Activated naive CD4-positive, alpha-beta T cell treated with anti-CD3 and anti-CD28 coated beads, Interleukin-2, amount 50 U/mL, for 72 hours (primary cell): Measurements from ENCODE around the gene AGAP1. TPM values are rescaled to one million over a fixed set of nuclear protein-coding genes. Genes with fewer than 3 reads are reported as not detected.
A peak's percentile ranks its signal among the peaks of the same experiment; 100 is the strongest.

Experiments used
- ATAC-seq, 2 donors: fragments of 150-1000 bp; cut with Tn5 transposase; 2 replicates each; pipeline ENCODE4 v1.10.0; 2021; ENCODE audit warnings: mild to moderate bottlenecking in 2 of 2, moderate library complexity in 2 of 2
- DNase-seq, 2 donors: peaks; one replicate each; pipeline ENCODE4 v3.0.0; 2021 to 2022; ENCODE audit warnings: low spot score in 2 of 2
- H3K27ac Mint-ChIP-seq, 2 donors: one replicate each; pipeline ENCODE4 v1.8.0; 2022; ENCODE audit warnings: mild to moderate bottlenecking in 2 of 2, mixed read lengths in 2 of 2
- H3K36me3 Mint-ChIP-seq, 2 donors: one replicate each; pipeline ENCODE4 v1.8.0; 2022; ENCODE audit warnings: mixed read lengths in 2 of 2
- H3K9me3 Mint-ChIP-seq, 2 donors: one replicate each; pipeline ENCODE4 v1.8.0; 2022; ENCODE audit warnings: mixed read lengths in 2 of 2
- total RNA-seq, 2 donors: library from RNA; stranded (reverse); gene quantifications; one replicate each; pipeline ENCODE4 v1.2.3, GENCODE V29; 2022

The AGAP1 gene
- total RNA-seq, 2 donors from 2014 or later: 0.48 to 7.2 TPM

- H3K36me3 Mint-ChIP-seq: no peaks in the 10 kb centered on the region
- ATAC-seq: no peak
- DNase-seq: no peak
- H3K9me3 Mint-ChIP-seq: no peaks in the 10 kb centered on the region
- H3K27ac Mint-ChIP-seq: no peak overlapping the region
These were observed 83.8 kb downstream of the AGAP1 start for GRCh38 chr2:235577404-235578330.

- no peak for ATAC-seq
- no peaks in the 10 kb centered on the region for H3K36me3 Mint-ChIP-seq
- H3K9me3 Mint-ChIP-seq: no peaks in the 10 kb centered on the region
- H3K27ac Mint-ChIP-seq: no peak overlapping the region
- DNase-seq: no peak
These were observed 85.3 kb downstream of the AGAP1 start for GRCh38 chr2:235579128-235579527.

GRCh38 chr2:235580426-235581157 is 86.7 kb downstream of the AGAP1 start:
- no peak overlapping the region for H3K27ac Mint-ChIP-seq
- H3K36me3 Mint-ChIP-seq: no peaks in the 10 kb centered on the region
- no peak for ATAC-seq
- no peak for DNase-seq
- H3K9me3 Mint-ChIP-seq: no peaks in the 10 kb centered on the region

GRCh38 chr2:235582081-235582686 is 88.3 kb downstream of the AGAP1 start:
- Mint-ChIP-seq H3K36me3 (no peaks in the 10 kb centered on the region), H3K27ac (peak overlapping the region in 1 of 2 donors; percentile 72), H3K9me3 (no peaks in the 10 kb centered on the region)
- ATAC-seq: no peak
- no peak for DNase-seq

- ATAC-seq (no peak), DNase-seq (no peak)
- H3K27ac Mint-ChIP-seq: peak overlapping the region in 1 of 2 donors; percentile 72
- H3K9me3 Mint-ChIP-seq: no peaks in the 10 kb centered on the region
- H3K36me3 Mint-ChIP-seq: no peaks in the 10 kb centered on the region
These were observed 88.9 kb downstream of the AGAP1 start for GRCh38 chr2:235582729-235583128.

- ATAC-seq: no peak
- no peak for DNase-seq
- no peak overlapping the region for H3K27ac Mint-ChIP-seq
- H3K9me3 Mint-ChIP-seq: no peaks in the 10 kb centered on the region
- H3K36me3 Mint-ChIP-seq: no peaks in the 10 kb centered on the region
These were observed 89.3 kb downstream of the AGAP1 start for GRCh38 chr2:235583144-235583543.

GRCh38 chr2:235583925-235584637 is 90.2 kb downstream of the AGAP1 start:
- no peaks in the 10 kb centered on the region for H3K36me3 Mint-ChIP-seq
- H3K27ac Mint-ChIP-seq: no peak overlapping the region
- H3K9me3 Mint-ChIP-seq: no peaks in the 10 kb centered on the region
- ATAC-seq (no peak), DNase-seq (no peak)

- H3K27ac Mint-ChIP-seq: no peak overlapping the region
- no peaks in the 10 kb centered on the region for H3K36me3 Mint-ChIP-seq
- DNase-seq (no peak), ATAC-seq (no peak)
- H3K9me3 Mint-ChIP-seq: no peaks in the 10 kb centered on the region
These were observed 90.8 kb downstream of the AGAP1 start for GRCh38 chr2:235584638-235585007.

GRCh38 chr2:235587202-235587601 is 93.4 kb downstream of the AGAP1 start:
- DNase-seq: no peak
- Mint-ChIP-seq H3K36me3 (no peaks in the 10 kb centered on the region), H3K9me3 (no peaks in the 10 kb centered on the region), H3K27ac (no peak overlapping the region)
- no peak for ATAC-seq

- Mint-ChIP-seq H3K9me3 (no peaks in the 10 kb centered on the region), H3K36me3 (no peaks in the 10 kb centered on the region), H3K27ac (no peak overlapping the region)
- ATAC-seq (no peak), DNase-seq (no peak)
These were observed 94.9 kb downstream of the AGAP1 start for GRCh38 chr2:235588750-235589149.

GRCh38 chr2:235591231-235591730 is 97.4 kb downstream of the AGAP1 start:
- DNase-seq: no peak

GRCh38 chr2:235591921-235592320 is 98.1 kb downstream of the AGAP1 start:
- no peak overlapping the region for H3K27ac Mint-ChIP-seq
- DNase-seq (no peak), ATAC-seq (no peak)
- no peaks in the 10 kb centered on the region for H3K9me3 Mint-ChIP-seq
- no peaks in the 10 kb centered on the region for H3K36me3 Mint-ChIP-seq

More at GRCh38 chr2:235591231-235591730, 97.4 kb downstream of the AGAP1 start:
- Mint-ChIP-seq H3K27ac (no peak overlapping the region), H3K9me3 (no peaks in the 10 kb centered on the region), H3K36me3 (no peaks in the 10 kb centered on the region)
- no peak for ATAC-seq

GRCh38 chr2:235592430-235592829 is 98.6 kb downstream of the AGAP1 start:
- ATAC-seq (no peak), DNase-seq (no peak)
- Mint-ChIP-seq H3K36me3 (no peaks in the 10 kb centered on the region), H3K9me3 (no peaks in the 10 kb centered on the region), H3K27ac (no peak overlapping the region)

GRCh38 chr2:235592836-235593235 is 99.0 kb downstream of the AGAP1 start:
- H3K36me3 Mint-ChIP-seq: no peaks in the 10 kb centered on the region
- H3K9me3 Mint-ChIP-seq: peaks cover 0 to 1% of the 10 kb centered on the region in 2 donors
- DNase-seq (no peak), ATAC-seq (no peak)
- H3K27ac Mint-ChIP-seq: no peak overlapping the region

- peaks cover 0 to 3% of the 10 kb centered on the region in 2 donors for H3K9me3 Mint-ChIP-seq
- DNase-seq (no peak), ATAC-seq (no peak)
- H3K27ac Mint-ChIP-seq: no peak overlapping the region
- no peaks in the 10 kb centered on the region for H3K36me3 Mint-ChIP-seq
These were observed 100.2 kb downstream of the AGAP1 start for GRCh38 chr2:235594041-235594440.

GRCh38 chr2:235594964-235595363 is 101.1 kb downstream of the AGAP1 start:
- no peak overlapping the region for H3K27ac Mint-ChIP-seq
- no peaks in the 10 kb centered on the region for H3K36me3 Mint-ChIP-seq
- H3K9me3 Mint-ChIP-seq: peaks cover 0 to 3% of the 10 kb centered on the region in 2 donors
- no peak for ATAC-seq
- no peak for DNase-seq
